GM12878 (cell line): Measurements from ENCODE around the gene AP3D1. TPM values are rescaled to one million over a fixed set of nuclear protein-coding genes. Genes with fewer than 3 reads are reported as not detected.
A peak's percentile ranks its signal among the peaks of the same experiment; 100 is the strongest.

ENCODE experiments used
- ATAC-seq: fragments of 200-7000 bp; cut with Tn5 transposase; 3 replicates; pipeline ENCODE4 v1.9.1; 2020; ENCODE audit warnings: mild to moderate bottlenecking, moderate library complexity
- BruUV-seq: library from RNA; stranded (reverse); fragments of 400-500 nt; replicated peaks from 2 replicates; lab custom pipeline; 2021; lab: Mats Ljungman, UMichigan
- CTCF ChIA-PET: fragments of 300-600 bp; sonication (Branson Sonifier 250); formaldehyde crosslinking; extraction: SDS; loops from one replicate; lab custom pipeline; 2021; ENCODE audit warnings: inconsistent platforms; lab: Yijun Ruan, JAX
- POLR2A ChIA-PET: fragments of 350-600 bp; formaldehyde crosslinking; extraction: SDS; loops from one replicate; lab custom pipeline; 2021; ENCODE audit warnings: inconsistent platforms; lab: Charles Lee
- RAD21 ChIA-PET: fragments of 300-600 bp; sonication (Branson Sonifier 250); formaldehyde crosslinking; loops from one replicate; lab custom pipeline; 2023; ENCODE audit warnings: antibody characterized with exemption; ENCODE audit not compliant: unreplicated experiment; lab: Charles Lee
- SMC1A ChIA-PET: fragments of 300-600 bp; sonication (Branson Sonifier 250); formaldehyde crosslinking; loops from one replicate; lab custom pipeline; 2023; ENCODE audit not compliant: unreplicated experiment, uncharacterized antibody; lab: Charles Lee
- DNase-seq: peaks from one replicate; pipeline ENCODE4 v3.0.0-alpha.2; 2011; ENCODE audit warnings: low read depth, low spot score
- FAIRE-seq: peaks from 3 replicates; lab custom pipeline; 2011; peaks lifted over from hg19 to GRCh38; lab: Jason Lieb, UNC
- H2AFZ ChIP-seq: 2 replicates; pipeline ENCODE4 v1.6.0; 2011; ENCODE audit warnings: low read depth, low read length, control low read depth; ENCODE audit not compliant: control insufficient read depth
- H3K27ac ChIP-seq: 2 replicates; pipeline ENCODE4 v1.5.1; 2011; ENCODE audit warnings: control low read depth; ENCODE audit not compliant: control insufficient read depth, insufficient read depth
- H3K27me3 ChIP-seq, 2 experiments: replicated peaks in 1 of 2; 2 replicates each; pipeline versions ENCODE4 v1.6.0 to v1.6.1; 2011; ENCODE audit warnings: low read length in 1 of 2; ENCODE audit not compliant: control insufficient read depth in 2 of 2, insufficient read depth in 2 of 2
- H3K36me3 ChIP-seq, 2 experiments: 2 replicates each; pipeline ENCODE4 v1.5.1; 2011; ENCODE audit warnings: low read length in 1 of 2; ENCODE audit not compliant: control insufficient read depth in 2 of 2, insufficient read depth in 2 of 2
- H3K4me1 ChIP-seq: 2 replicates; pipeline ENCODE4 v1.6.1; 2011; ENCODE audit warnings: mild to moderate bottlenecking, low read length, moderate library complexity, mixed read lengths; ENCODE audit not compliant: control insufficient read depth, insufficient read depth
- H3K4me2 ChIP-seq: 2 replicates; pipeline ENCODE4 v1.6.0; 2011; ENCODE audit warnings: control low read depth; ENCODE audit not compliant: control insufficient read depth, insufficient read depth
- H3K4me3 ChIP-seq: fragments of 200-600 bp; sonication (generic); 2 replicates; pipeline ENCODE4 v1.5.1; 2016
- H3K79me2 ChIP-seq: 2 replicates; pipeline ENCODE4 v1.6.0; 2011; ENCODE audit warnings: low read length; ENCODE audit not compliant: control insufficient read depth, insufficient read depth
- H3K9ac ChIP-seq: 2 replicates; pipeline ENCODE4 v1.8.0; 2011; ENCODE audit warnings: low read length, control low read depth, mixed read lengths; ENCODE audit not compliant: control insufficient read depth, insufficient read depth
- H3K9me3 ChIP-seq: replicated peaks from 3 replicates; pipeline ENCODE4 v1.5.1; 2011; ENCODE audit warnings: mild to moderate bottlenecking, low read length; ENCODE audit not compliant: control insufficient read depth, insufficient read depth
- H4K20me1 ChIP-seq: 2 replicates; pipeline ENCODE4 v1.6.0; 2011; ENCODE audit not compliant: control insufficient read depth, insufficient read depth
- ASH2L ChIP-seq: fragments of 300-600, 200-600 bp; sonication (generic); IDR thresholded peaks from 2 replicates; pipeline ENCODE4 v1.6.1; 2017; ENCODE audit warnings: low read depth, mild to moderate bottlenecking, borderline replicate concordance
- KAT2A ChIP-seq: conservative IDR thresholded peaks from 2 replicates; pipeline ENCODE4 v1.6.1; 2011; ENCODE audit warnings: low read depth, low read length; ENCODE audit not compliant: control insufficient read depth
- KLF5 ChIP-seq: fragments of 450-650 bp; IDR thresholded peaks from 2 replicates; pipeline ENCODE4 v1.6.1; 2014; ENCODE audit warnings: mild to moderate bottlenecking; ENCODE audit not compliant: partially characterized antibody
- MXI1 ChIP-seq: fragments of 150-350 bp; IDR thresholded peaks from 2 replicates; pipeline ENCODE4 v1.6.1; 2011; ENCODE audit warnings: low read depth, mild to moderate bottlenecking, inconsistent platforms, low read length, improper control_type of control experiment
- MYC ChIP-seq: IDR thresholded peaks from 2 replicates; pipeline ENCODE4 v1.6.1; 2011; ENCODE audit warnings: mild to moderate bottlenecking, low read length, moderate library complexity, inconsistent platforms; ENCODE audit not compliant: insufficient read depth, insufficient replicate concordance, insufficient read length, severe bottlenecking
- NRF1 ChIP-seq: conservative IDR thresholded peaks from 2 replicates; pipeline ENCODE4 v1.6.1; 2011; ENCODE audit warnings: mild to moderate bottlenecking, low read depth, low read length, improper control_type of control experiment
- PML ChIP-seq: IDR thresholded peaks from 2 replicates; pipeline ENCODE4 v1.6.1; 2012; ENCODE audit warnings: low read length, inconsistent platforms
- RB1 ChIP-seq: fragments of 450-650 bp; formaldehyde crosslinking; IDR thresholded peaks from 2 replicates; pipeline ENCODE4 v1.6.1; 2017; ENCODE audit warnings: mild to moderate bottlenecking, borderline replicate concordance
- REST ChIP-seq: IDR thresholded peaks from 2 replicates; pipeline ENCODE4 v1.6.1; 2012; ENCODE audit warnings: mild to moderate bottlenecking, low read depth, low read length
- TCF7 ChIP-seq: IDR thresholded peaks from 2 replicates; pipeline ENCODE4 v1.6.1; 2014; ENCODE audit warnings: antibody characterized with exemption, borderline replicate concordance
- WGBS: methylation state at CpG from one replicate; pipeline ENCODE4 v1.1.6; 2016; ENCODE audit warnings: low lambda C conversion rate; ENCODE audit not compliant: insufficient replicate concordance, insufficient coverage; ENCODE audit errors: missing lambda C conversion rate; 5-methylcytosine and 5-hydroxymethylcytosine counted together
- in situ Hi-C: fragments of 300-500 bp; cut with MboI; formaldehyde crosslinking; loops from 9 replicates; pipeline ENCODE4 v1.14.3; 2018; ENCODE audit warnings: mixed read lengths
- intact Hi-C: fragments of 100-400 bp; cut with micrococcal nuclease; formaldehyde crosslinking; loops from one replicate; pipeline ENCODE4 v1.14.2; 2022; ENCODE audit not compliant: unreplicated experiment
- polyA plus RNA-seq, 11 experiments: library from polyadenylated mRNA; depleted of rRNA in 4 of 11; unstranded in 6 of 11; stranded (reverse) in 5 of 11; fragments of >200 nt; fragmentation: Nextera tagmentation in 4 of 11; fragmentation: Illumina TruSeq in 1 of 11; extraction: Ambion mirVana in 4 of 11; extraction: Trizol in 1 of 11; gene quantifications; 1 replicate in 1 of 11; 2 replicates in 10 of 11; pipeline versions ENCODE4 v1.2.1 to v1.2.3, GENCODE V29; 2011 to 2016; ENCODE audit warnings: inconsistent platforms in 2 of 11, missing spikeins in 2 of 11, low read depth in 1 of 11
- total RNA-seq, 4 experiments: library from RNA; depleted of rRNA in 3 of 4; stranded (reverse); fragments of >200 nt in 3 of 4; fragmentation: Illumina TruSeq in 1 of 4; extraction: Trizol in 1 of 4; gene quantifications; 2 replicates each; pipeline versions ENCODE4 v1.2.1 to v1.2.3, GENCODE V29; 2013 to 2021

Gene AP3D1
- total and polyA plus RNA-seq, 10 of the 15 experiments (the other 5 are each of a cell fraction or from before 2014, with no cell fraction given), result 1.5 to 108 (median 59.1) TPM

- Histone ChIP-seq H2AFZ (no peak overlapping the region), H3K27ac (no peak overlapping the region), H3K9ac (no peak overlapping the region), H3K79me2 (peaks cover 88% of the 10 kb centered on the region), H3K27me3 (no peaks in the 10 kb centered on the region), H3K36me3 (peaks cover 5 to 6% of the 10 kb centered on the region in 2 experiments; a peak in 3 of 4 replicates), H4K20me1 (peaks cover 6% of the 10 kb centered on the region; the same call in 1 of the 2 replicates), H3K4me1 (peaks cover 23% of the 10 kb centered on the region), H3K9me3 (no peaks in the 10 kb centered on the region), H3K4me2 (0 out of 2 replicates have a peak overlapping the region, but pooled peaks have one; percentile 42), H3K4me3 (no peak overlapping the region)
- no peak for DNase-seq
- ChIA-PET RAD21 (interaction anchor here (0.6 to 0.9 kb wide), 2 partner anchors 48 to 90 kb away, joined by 3 read pairs; partner anchors contain the start of gene PLEKHJ1), CTCF (interaction anchor here (1.0 kb wide), 1 partner anchor 87 kb away, joined by 3 read pairs; no protein-coding TSS in a partner anchor), POLR2A (no interaction called here), SMC1A (interaction anchor here (0.6 kb wide), 1 partner anchor 126 kb away, joined by 3 read pairs; no protein-coding TSS in a partner anchor)
- no peak for ATAC-seq
- in situ Hi-C loops (no loop called here), intact Hi-C loops (no loop called here)
- BruUV-seq, result no TSS peak
- 75% methylated on average over 16 of the region's 16 CpGs for WGBS
- TF ChIP-seq RB1, result no peak
- no peak for TF ChIP-seq NRF1
- TF ChIP-seq TCF7, result no peak
- no peak for TF ChIP-seq KAT2A
- no peak for TF ChIP-seq MYC
- TF ChIP-seq REST, result peak; percentile 73; the same call in 1 of the 2 replicates
- TF ChIP-seq KLF5, result no peak
- no peak for TF ChIP-seq ASH2L
- no peak for TF ChIP-seq PML
- 0 out of 2 replicates have a peak, but pooled peaks have one; percentile 21 for TF ChIP-seq MXI1
- no peak for FAIRE-seq
These were observed 5.5 kb downstream of the AP3D1 start for GRCh38 chr19:2145831-2146241.
